Measurements from ENCODE around the gene PTPRD. TPM values are rescaled to one million over a fixed set of nuclear protein-coding genes. Genes with fewer than 3 reads are reported as not detected.

The PTPRD gene
- total RNA-seq, 1 donor, result 26.3 TPM

DNA sequence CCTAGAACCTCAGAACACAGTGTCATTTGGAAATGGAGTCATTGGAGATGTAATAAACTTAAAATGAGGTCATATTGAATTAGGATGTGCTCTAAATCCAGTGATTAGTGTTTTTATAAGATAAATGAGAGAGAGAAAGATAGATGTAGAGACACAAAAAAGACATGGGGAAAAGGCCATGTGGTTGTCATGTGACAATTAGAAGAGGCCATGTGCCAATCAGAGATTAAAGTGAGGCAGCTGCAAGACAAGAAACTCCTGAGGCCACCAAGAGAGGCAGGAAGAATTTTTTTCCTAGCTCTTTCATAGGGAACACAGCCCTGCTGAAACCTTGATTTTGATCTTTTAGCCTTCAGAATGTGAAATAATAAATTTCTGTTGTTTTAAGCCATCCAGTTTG lies 1307.2 kb downstream of the PTPRD start:
- no peak overlapping the region for H3K4me3 ChIP-seq (ENCODE audit: low read depth, low read length)
- TF ChIP-seq, protein P1, sequence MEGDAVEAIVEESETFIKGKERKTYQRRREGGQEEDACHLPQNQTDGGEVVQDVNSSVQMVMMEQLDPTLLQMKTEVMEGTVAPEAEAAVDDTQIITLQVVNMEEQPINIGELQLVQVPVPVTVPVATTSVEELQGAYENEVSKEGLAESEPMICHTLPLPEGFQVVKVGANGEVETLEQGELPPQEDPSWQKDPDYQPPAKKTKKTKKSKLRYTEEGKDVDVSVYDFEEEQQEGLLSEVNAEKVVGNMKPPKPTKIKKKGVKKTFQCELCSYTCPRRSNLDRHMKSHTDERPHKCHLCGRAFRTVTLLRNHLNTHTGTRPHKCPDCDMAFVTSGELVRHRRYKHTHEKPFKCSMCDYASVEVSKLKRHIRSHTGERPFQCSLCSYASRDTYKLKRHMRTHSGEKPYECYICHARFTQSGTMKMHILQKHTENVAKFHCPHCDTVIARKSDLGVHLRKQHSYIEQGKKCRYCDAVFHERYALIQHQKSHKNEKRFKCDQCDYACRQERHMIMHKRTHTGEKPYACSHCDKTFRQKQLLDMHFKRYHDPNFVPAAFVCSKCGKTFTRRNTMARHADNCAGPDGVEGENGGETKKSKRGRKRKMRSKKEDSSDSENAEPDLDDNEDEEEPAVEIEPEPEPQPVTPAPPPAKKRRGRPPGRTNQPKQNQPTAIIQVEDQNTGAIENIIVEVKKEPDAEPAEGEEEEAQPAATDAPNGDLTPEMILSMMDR (IDR thresholded peaks at IDR 0.05; ENCODE audit: insufficient read depth, low read depth, low read length), result no peak
- no peak for DNase-seq (ENCODE audit: low read depth)

DNA sequence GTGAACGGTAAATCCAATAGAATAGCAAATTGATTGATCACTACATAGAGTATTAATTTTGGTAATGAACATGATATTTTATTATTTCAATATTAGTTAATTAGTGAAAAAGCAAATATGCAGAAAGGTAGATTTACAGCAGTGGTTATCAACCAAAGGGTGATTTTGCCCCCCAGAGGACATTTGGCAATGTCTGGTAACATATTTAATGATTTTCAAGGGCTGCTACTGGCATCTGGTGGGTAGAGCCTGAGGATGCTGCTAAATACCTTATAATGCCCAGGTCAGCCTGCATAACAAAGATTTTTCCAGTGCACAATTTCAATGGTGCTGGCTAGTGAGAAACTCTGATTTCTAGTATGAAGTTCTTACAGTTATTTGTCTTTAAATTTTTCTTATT lies 1313.7 kb downstream of the PTPRD start:
- no peak for DNase-seq (ENCODE audit: low read depth)
- TF ChIP-seq, protein P1 (IDR thresholded peaks at IDR 0.05; ENCODE audit: insufficient read depth, low read depth, low read length), result no peak
- H3K4me3 ChIP-seq (ENCODE audit: low read depth, low read length), result no peak overlapping the region

DNA sequence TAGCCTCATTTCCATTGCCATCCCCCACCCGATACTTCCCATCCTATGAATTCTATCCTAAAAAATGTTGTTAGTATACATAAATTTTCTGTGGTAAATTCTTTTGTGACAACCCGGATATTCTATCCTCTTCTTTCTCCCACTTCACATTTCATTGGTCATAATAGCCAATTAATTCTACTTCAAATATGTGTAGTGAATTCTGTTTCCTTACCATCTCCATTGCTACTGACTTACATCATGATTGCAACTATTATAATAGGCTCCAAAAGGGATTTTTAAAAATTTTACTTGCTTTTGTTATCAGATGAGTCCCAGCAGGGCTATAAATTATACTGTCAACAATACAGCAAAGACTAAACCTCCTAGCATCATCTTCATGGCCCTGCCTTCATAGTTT lies 1326.8 kb downstream of the PTPRD start:
- TF ChIP-seq, protein P1 (IDR thresholded peaks at IDR 0.05; ENCODE audit: insufficient read depth, low read depth, low read length), result no peak
- H3K4me3 ChIP-seq (ENCODE audit: low read depth, low read length), result no peak overlapping the region
- DNase-seq (ENCODE audit: low read depth), result no peak

DNA sequence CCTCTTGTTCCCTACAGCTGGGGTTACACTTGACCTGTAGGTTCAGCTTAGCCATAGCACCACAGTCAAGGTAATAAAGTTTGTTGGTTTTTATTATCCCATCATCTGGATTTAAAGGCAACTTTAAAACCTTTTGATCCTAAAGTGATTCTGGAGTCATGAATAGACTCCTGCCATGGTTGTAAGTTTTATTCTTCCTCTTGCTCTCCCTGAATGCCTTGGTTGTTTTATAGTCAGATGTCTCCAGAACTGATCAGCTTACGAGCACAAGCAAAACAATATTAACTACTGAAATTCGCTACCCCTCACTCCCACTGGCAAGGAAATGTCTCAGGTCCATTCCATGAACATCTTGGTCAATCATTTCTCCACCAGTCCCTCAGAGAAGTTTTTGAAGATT lies 1328.6 kb downstream of the PTPRD start:
- DNase-seq (ENCODE audit: low read depth), result no peak
- TF ChIP-seq, protein P1 (IDR thresholded peaks at IDR 0.05; ENCODE audit: insufficient read depth, low read depth, low read length), result no peak

DNA sequence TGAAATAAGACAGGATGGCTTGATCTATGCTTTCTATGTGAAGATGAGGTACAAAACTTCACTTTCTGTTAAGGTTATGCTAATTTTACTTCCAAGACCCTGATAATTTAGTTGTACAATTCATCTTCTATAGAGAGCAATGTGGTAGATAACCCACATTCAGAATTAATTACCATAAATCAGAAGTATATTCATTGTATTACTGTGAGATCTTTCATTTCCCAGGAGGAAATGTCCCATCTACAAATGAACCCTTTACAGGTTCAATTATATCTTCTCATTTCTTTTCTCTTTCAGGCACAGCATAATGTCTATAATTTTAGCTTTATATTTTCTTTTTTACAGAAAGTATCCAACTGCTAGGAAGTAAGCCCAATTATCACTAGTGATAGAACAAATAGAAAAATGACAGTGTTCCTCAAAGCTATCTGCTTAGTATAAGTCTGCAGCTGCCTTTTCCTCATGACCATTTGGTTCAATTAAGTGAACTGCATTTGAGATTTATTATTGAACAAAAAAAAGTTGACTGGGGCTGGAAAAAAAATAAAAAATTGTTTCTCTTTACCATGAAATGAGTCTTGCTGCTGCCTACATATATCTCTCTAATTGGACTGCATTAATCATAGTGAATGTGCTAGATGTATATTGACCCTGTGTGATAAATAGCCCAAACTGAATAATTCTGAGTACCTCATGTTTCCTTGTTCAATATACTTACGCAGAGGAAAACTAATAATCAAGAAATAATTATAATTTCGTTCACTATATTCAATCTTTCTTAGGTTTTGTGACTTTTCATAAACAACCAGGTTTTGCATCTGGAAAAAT lies 1329.4 kb downstream of the PTPRD start:
- TF ChIP-seq, protein P1 (IDR thresholded peaks at IDR 0.05; ENCODE audit: insufficient read depth, low read depth, low read length), result no peak
- no peak for DNase-seq (ENCODE audit: low read depth)
- H3K4me3 ChIP-seq (ENCODE audit: low read depth, low read length), result no peak overlapping the region

More for the DNA sequence above, 1328.6 kb downstream of the PTPRD start:
- no peak overlapping the region for H3K4me3 ChIP-seq (ENCODE audit: low read depth, low read length)

DNA sequence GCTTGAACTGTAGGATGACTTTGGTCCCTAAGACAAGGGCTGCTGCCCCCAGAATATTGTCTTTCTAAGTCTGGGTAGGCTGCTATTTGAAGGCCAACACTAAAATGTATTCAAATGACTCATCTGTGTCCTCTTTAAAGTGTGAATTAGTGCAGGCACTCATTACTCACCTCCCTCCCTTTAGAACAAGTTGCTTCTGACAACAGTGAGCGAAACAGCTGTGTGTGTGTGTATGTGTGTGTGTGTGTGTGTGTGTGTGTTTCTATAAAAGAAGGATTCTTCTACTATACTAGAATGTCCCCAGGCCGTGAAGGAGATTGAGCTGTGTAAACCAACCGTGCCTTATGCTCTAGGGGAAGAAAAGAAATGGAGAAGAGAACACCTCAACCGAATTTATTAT lies 1337.2 kb downstream of the PTPRD start:
- H3K4me3 ChIP-seq (ENCODE audit: low read depth, low read length), result no peak overlapping the region
- TF ChIP-seq, protein P1 (IDR thresholded peaks at IDR 0.05; ENCODE audit: insufficient read depth, low read depth, low read length), result no peak
- no peak for DNase-seq (ENCODE audit: low read depth)

All from fibroblast of villous mesenchyme (primary cell).